Inflammatory macrophage treated with lipopolysaccharide for 4 hours (primary cell): ENCODE data around the gene DIPK1A.
A peak's percentile ranks its signal among the peaks of the same experiment; 100 is the strongest.

ENCODE experiments used
- DNase-seq: peaks from one replicate; pipeline ENCODE4 v3.0.0-alpha.2; 2020

Gene DIPK1A

GRCh38 chr1:92961131-92961895 lies at the start of gene DIPK1A:
Gene DIPK1A, minus strand, starts transcription at chr1:92961462. Its CDS starts 33 bp downstream, at chr1:92961429.
- DNase-seq: peak; percentile 40

DNA sequence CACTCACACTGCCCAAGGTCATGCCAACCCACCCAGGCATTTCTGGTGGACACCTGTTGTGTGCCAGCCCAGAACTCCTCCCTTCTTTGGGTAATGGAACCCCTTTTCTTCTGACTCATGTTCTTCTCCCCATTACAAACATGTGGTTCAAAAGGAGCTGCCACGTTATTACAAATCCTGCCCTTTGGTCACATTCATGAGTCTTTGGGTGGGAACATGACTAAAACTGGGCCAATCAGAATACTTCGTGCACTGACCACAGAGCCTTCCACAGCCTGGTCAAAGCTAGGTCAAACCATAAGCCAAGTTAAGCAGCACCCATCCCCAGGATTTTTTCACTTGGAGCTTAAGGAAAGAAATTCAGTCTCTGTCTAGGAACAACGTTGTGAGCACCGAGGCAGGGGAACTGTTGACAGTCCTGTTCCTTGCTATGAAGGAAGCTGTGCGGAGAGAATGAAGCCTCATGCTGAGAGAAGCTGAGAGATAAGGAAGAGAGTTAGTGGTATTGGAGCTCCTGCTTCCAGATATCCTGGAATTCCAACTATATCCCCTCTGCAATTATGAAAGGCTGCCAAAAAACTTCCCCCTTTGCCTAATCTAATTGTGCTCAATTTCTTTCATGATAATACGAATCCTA lies 46.8 kb upstream of the DIPK1A start:
- no peak for DNase-seq

GRCh38 chr1:93005252-93005598 lies 44.0 kb upstream of the DIPK1A start:
- no peak for DNase-seq

DNA sequence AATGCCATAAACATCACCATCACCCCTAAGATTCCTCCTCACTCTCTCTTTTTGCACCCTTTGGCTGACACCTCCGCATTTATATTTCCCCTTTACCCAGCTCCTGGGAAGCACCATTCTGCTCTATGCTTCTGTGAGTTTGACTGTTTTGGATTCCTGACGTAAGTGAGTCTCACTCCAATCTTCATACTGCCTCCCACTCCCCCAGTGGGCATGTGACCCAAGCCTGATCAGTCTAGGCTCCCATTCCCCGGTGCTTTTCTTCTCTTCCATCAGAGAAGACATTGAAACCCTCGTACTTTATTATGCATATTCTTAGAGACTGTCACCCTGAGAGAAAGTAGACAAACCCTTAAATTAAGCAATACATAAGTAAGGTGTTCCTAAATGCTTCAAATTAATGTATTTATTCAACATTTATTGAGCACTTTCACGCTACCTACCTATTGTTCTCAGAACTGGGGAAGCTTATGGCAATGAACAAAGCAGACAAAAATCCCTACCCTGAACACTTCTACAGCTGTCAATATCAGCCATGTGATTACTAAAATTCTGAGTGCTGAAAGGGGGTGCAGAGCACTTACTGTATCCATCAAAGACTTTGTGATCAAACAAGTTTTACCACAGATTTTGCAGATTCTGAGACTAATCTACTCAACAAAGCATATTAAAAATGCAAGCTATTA lies 43.4 kb upstream of the DIPK1A start:
- no peak for DNase-seq

DNA sequence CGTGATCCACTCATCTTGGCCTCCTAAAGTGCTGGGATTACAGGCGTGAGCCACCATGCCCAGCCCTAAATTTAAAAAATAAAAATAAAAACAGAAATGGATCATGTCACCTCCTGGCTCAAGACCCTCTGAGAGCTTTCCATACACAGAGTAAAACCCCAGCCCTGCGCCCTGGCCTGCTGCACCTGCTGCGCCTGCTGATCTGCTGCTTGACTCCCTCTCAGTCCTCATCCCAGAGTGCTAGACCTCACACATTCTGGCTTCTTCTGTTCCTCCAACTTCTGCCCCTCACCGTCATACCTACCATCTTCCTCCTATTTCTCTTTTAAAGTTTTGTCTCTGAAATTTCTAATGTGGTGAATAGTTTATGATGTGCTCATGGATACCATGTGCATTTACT lies 42.7 kb upstream of the DIPK1A start:
- DNase-seq: no peak

GRCh38 chr1:93002781-93003180 lies 41.5 kb upstream of the DIPK1A start:
- DNase-seq: no peak

GRCh38 chr1:93001893-93002292 lies 40.6 kb upstream of the DIPK1A start:
- DNase-seq: no peak

DNA sequence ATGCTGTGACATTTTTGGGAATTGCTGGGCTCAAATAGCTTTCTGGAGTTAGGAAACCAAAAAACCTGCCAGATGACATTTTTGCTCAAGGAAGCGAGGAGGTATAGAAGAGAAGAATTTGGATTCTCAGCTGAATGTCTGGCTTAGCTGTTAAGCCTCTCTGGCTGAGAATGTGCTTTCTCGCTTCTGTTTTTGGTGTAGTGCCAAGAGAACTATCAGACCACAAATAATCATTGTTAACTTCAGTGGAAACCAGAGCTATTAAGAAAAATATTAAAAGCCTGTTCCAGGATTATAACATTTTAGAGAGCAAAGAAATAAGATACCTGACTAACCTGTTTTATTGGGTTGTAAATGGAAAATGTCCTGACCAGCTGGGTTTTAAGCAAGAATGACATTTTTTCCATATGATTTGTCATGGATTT lies 39.5 kb upstream of the DIPK1A start:
- DNase-seq: no peak

- DNase-seq: no peak
These were observed 39.0 kb upstream of the DIPK1A start for GRCh38 chr1:93000291-93000690.

DNA sequence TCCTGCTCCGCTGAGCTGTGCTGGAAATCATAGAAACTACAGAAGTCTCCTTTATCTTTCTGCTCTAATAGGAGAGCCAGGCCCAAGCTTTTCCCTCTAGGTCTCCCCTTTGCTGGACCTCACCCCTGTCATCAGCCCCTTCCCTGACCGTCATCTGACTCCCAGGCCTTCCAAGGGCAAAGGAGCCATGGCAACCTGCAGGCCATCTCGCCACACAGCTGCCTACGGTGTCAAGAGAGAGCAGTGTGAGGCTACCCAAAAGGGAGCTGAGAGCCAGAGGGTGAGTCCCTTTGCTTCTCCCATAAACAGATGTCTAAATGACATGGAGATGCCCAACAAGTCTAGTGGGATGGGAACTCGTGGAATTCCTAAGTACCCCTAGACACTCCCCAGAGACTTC lies 37.6 kb upstream of the DIPK1A start:
- no peak for DNase-seq

DNA sequence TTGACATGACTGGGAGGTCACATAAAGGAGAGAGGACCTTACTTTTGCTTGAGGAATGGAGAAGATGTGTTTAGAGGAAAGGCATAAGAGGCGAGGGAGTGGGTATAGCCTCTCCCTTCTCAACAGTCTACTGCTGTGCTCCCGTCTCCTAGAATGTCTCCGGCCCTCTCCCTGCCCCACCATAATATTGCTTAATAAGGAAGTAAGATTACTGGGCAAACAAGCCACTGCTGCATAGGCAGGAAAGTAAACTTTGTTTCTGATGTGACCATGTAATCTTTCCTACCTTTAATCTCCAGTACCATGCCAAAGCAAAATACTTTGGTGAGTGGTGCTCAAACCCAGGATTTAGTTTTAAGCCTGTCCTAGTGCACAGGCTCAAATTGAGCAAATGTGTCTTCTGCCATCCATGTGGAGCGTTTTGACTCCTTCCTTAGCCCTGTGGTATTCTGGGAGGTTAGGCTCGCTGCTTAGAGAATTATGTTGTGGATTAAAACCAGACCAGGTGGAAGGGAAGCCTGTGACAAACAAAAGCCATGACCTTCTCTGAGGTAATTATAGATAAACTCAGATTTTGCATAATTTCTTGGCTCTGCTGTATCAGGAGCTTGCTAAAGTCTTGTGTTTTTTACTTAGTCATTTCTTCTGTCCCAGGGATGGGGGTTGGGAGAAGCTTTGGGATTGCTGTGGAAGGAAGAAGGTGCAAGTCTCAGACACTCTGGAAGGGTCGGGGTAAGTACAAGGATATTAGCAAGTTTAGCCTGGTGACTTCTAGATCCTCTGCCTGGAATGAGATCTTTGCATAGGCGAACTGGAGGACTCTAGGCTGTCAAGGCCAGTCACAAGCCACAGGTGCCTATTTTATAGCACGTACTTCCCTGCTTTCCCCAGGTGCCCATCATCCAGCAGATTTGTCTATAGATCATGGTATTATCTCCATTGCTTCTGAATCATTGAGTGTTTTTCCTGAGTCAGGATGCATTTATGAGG lies 34.5 kb upstream of the DIPK1A start:
- DNase-seq: no peak

- peak; percentile 88 for DNase-seq
These were observed 32.9 kb upstream of the DIPK1A start for GRCh38 chr1:92994105-92994712.

- no peak for DNase-seq
These were observed 32.3 kb upstream of the DIPK1A start for GRCh38 chr1:92993581-92993980.

DNA sequence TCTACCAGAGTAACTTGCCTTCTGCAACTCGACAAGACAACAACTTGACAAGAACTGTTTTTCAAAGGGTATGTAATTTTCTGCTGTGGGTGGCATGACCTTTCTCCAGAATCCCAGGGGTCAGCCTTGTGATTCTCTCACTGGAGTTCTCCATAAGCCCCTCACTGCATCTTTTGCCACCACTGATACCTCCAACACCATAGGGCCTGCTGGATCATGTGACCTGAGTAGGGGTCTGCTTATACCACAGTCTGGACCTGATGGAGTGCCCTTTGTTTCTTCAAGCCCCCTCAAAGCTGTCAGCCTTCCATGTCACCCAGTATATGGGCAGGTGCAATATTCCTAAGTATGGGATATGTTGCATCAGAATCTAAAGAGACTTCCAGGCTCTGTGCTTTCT lies 31.6 kb upstream of the DIPK1A start:
- DNase-seq: no peak

GRCh38 chr1:92992054-92992453 lies 30.8 kb upstream of the DIPK1A start:
- peak; percentile 47 for DNase-seq

GRCh38 chr1:92990828-92991227 lies 29.6 kb upstream of the DIPK1A start:
- no peak for DNase-seq

- DNase-seq: no peak
These were observed 28.8 kb upstream of the DIPK1A start for GRCh38 chr1:92989936-92990583.

DNA sequence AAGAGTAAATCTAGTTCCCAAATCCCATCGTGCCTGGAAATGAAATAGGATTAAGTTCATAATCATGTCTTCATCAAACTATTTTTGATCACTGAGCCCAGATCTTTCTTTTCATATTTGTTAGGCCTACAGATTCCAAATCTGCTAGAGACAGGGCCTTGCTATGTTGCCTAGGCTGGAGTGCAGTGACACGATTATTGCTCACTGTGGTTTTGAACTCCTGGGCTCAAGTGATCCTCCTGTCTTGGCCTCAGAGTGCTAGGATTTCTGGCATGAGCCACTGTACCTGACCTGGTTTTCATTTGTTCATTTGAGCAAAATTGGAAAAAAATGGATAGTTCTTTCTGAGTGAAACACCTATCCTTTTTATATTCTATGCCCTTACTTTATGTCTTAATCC lies 28.0 kb upstream of the DIPK1A start:
- no peak for DNase-seq

GRCh38 chr1:92987462-92987861 lies 26.2 kb upstream of the DIPK1A start:
- no peak for DNase-seq

DNA sequence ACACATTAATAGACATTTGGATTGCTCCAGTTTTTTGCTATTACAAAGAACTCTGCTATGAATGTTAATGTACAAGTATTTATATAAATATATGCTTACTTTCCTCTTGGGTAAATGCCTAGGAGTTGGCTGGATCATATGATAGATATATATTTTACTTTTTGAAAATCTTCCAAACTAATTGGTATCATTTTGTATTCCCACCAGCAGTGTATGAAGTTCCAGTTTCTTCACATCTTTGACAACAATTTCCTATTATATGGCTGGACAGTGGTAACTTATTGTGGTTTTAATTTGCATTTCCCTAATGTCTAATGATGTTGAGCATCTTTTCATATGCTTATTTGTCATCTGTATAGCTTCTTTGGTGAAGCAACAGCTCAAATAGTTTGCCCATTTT lies 23.8 kb upstream of the DIPK1A start:
- DNase-seq: no peak

GRCh38 chr1:92980732-92981647 lies 19.7 kb upstream of the DIPK1A start:
- DNase-seq: peak; percentile 79
